Sigmoid colon (tissue), 7 donors: Measurements from ENCODE around the gene ANKRD60. TPM values are rescaled to one million over a fixed set of nuclear protein-coding genes. Genes with fewer than 3 reads are reported as not detected.

Source experiments
- DNase-seq: peaks from one replicate; pipeline ENCODE4 v3.0.0-alpha.2; 2019
- H3K27ac ChIP-seq, 4 donors: fragments of 200-600 bp; sonication (generic); one replicate each; pipeline ENCODE4 v1.5.1; 2016 to 2019; ENCODE audit warnings: mild to moderate bottlenecking in 1 of 4
- H3K27me3 ChIP-seq, 3 donors: fragments of 200-600 bp; sonication (generic); one replicate each; pipeline ENCODE4 v1.5.1; 2019; ENCODE audit warnings: mild to moderate bottlenecking in 1 of 3
- H3K36me3 ChIP-seq, 4 donors: fragments of 200-600 bp; sonication (generic); one replicate each; pipeline ENCODE4 v1.5.1; 2016 to 2019
- H3K4me1 ChIP-seq, 4 donors: fragments of 200-600 bp; sonication (generic); one replicate each; pipeline ENCODE4 v1.5.1; 2017 to 2019
- H3K4me3 ChIP-seq, 4 donors: fragments of 200-600 bp; sonication (generic); one replicate each; pipeline ENCODE4 v1.5.1; 2017 to 2019; ENCODE audit warnings: mild to moderate bottlenecking in 2 of 4, moderate library complexity in 1 of 4
- H3K9me3 ChIP-seq, 4 donors: fragments of 200-600 bp in 3 of 4; sonication (generic) in 3 of 4; one replicate each; pipeline versions ENCODE4 v1.5.1 to v1.6.1; 2013 to 2019
- EP300 ChIP-seq, 4 donors: sonication (generic); formaldehyde crosslinking; IDR thresholded peaks; one replicate each; pipeline ENCODE4 v1.6.1; 2017; ENCODE audit warnings: antibody characterized with exemption in 4 of 4
- POLR2A ChIP-seq, 2 donors: fragments of 450-650 bp; IDR thresholded peaks; one replicate each; pipeline ENCODE4 v1.6.1; 2016; ENCODE audit warnings: antibody characterized with exemption in 2 of 2, mild to moderate bottlenecking in 2 of 2, moderate library complexity in 2 of 2
- POLR2AphosphoS5 ChIP-seq, 4 donors: sonication (generic); formaldehyde crosslinking; IDR thresholded peaks; one replicate each; pipeline ENCODE4 v1.6.1; 2017; ENCODE audit warnings: antibody characterized with exemption in 4 of 4
- WGBS, 2 donors: extraction: QIAGEN DNeasy Blood & Tissue Kit; methylation state at CpG; one replicate each; pipeline ENCODE4 v1.1.7; 2013; 5-methylcytosine and 5-hydroxymethylcytosine counted together
- intact Hi-C: fragments of 100-400 bp; cut with DNase I; formaldehyde crosslinking; loops from one replicate; pipeline ENCODE4 v1.15.1; 2023
- polyA plus RNA-seq, 3 donors: library from polyadenylated mRNA; stranded (reverse); fragments of 200-250 nt; gene quantifications; one replicate each; pipeline ENCODE4 v1.2.3, GENCODE V29; 2013
- total RNA-seq, 4 donors: library from RNA; depleted of rRNA; stranded (reverse); fragments of >200 nt; gene quantifications; one replicate each; pipeline ENCODE4 v1.1.0, GENCODE V29; 2016
- TF ChIP-seq, protein P1 (sequence below), 4 experiments: fragments of 450-650 bp in 3 of 4; fragments of 200-600 bp in 1 of 4; IDR thresholded peaks; one replicate each; pipeline ENCODE4 v1.5.1; 2016 to 2019; ENCODE audit warnings: antibody characterized with exemption in 4 of 4, mild to moderate bottlenecking in 3 of 4, moderate library complexity in 2 of 4
- donor health status: healthy with polysubstance abuse.
- donor health status: Bipolar disorder and iron deficiency.
- donor health status: healthy.

Gene ANKRD60
- total and polyA plus RNA-seq, 7 donors, result 0.82 TPM; not detected in 6

DNA sequence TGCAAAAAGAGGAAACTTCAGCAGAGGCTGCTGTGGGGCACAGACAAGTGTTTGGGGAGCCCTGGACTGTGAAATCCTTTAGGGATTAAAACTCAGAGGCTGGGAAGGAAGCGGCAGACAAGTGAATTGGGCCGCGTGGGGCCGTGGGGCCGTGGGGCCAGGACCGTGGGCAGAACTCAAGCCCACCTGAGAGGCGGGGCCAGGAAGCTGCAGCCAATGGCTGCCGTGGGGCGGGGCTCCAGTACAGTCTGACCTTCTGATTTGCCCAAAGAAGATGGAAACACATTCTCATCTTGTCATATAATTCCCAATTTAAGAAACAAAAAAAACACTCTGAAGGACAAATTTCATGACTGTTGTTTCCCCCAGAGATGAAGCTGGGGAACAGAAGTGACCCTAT is 55.4 kb downstream of the ANKRD60 start:
- Histone ChIP-seq H3K27me3 (no peaks in the 10 kb centered on the region), H3K4me3 (no peak overlapping the region), H3K9me3 (no peaks in the 10 kb centered on the region), H3K27ac (peak overlapping the region in 1 of 4 donors; percentile 79), H3K4me1 (peaks cover 0 to 9% (median 4%) of the 10 kb centered on the region in 4 donors), H3K36me3 (no peaks in the 10 kb centered on the region)
- intact Hi-C loops, result no loop called here
- 85 to 91% methylated on average over 9 of the region's 9 CpGs for WGBS, 2 donors
- no peak for TF ChIP-seq EP300 (IDR thresholded peaks at IDR 0.05)
- TF ChIP-seq, protein P1, sequence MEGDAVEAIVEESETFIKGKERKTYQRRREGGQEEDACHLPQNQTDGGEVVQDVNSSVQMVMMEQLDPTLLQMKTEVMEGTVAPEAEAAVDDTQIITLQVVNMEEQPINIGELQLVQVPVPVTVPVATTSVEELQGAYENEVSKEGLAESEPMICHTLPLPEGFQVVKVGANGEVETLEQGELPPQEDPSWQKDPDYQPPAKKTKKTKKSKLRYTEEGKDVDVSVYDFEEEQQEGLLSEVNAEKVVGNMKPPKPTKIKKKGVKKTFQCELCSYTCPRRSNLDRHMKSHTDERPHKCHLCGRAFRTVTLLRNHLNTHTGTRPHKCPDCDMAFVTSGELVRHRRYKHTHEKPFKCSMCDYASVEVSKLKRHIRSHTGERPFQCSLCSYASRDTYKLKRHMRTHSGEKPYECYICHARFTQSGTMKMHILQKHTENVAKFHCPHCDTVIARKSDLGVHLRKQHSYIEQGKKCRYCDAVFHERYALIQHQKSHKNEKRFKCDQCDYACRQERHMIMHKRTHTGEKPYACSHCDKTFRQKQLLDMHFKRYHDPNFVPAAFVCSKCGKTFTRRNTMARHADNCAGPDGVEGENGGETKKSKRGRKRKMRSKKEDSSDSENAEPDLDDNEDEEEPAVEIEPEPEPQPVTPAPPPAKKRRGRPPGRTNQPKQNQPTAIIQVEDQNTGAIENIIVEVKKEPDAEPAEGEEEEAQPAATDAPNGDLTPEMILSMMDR (IDR thresholded peaks at IDR 0.05), result no peak
- no peak for DNase-seq

DNA sequence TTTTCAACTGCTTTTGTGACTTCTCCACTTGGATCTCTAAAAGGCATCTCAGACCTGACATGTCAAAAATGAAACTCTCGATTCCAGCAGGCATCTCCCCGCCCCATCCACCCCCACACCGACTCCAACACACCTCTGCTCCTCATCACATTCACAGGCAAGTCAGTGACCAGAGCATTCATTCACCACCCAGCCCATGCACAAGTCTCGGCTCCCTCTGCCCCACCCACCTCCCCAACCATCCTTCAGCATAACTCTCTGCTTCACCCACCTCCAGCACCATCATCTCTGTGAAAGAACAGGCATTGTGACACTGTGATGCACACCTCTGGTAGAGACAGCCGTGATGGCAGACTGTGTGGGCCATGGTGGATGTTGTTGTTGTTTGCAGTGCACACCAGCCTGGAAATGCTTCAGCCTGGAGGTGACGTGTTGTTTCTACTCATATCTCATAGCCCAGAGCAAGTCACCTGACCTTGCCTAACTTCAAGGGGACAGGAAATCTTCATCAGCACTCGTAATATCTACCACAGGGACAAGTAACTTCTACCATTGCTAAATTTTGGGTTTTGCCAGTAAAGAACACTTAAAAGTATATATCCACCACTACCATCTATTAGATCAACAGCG is 56.5 kb downstream of the ANKRD60 start:
- H3K27ac ChIP-seq, result no peak overlapping the region
- peaks cover 0 to 9% (median 4%) of the 10 kb centered on the region in 4 donors for H3K4me1 ChIP-seq
- no peak for DNase-seq
- no peaks in the 10 kb centered on the region for H3K9me3 ChIP-seq
- H3K36me3 ChIP-seq, result no peaks in the 10 kb centered on the region
- WGBS, 2 donors, result 85 to 88% methylated on average over 8 of the region's 8 CpGs
- TF ChIP-seq EP300 (IDR thresholded peaks at IDR 0.05) (no peak), POLR2A (IDR thresholded peaks at IDR 0.05) (no peak), POLR2AphosphoS5 (IDR thresholded peaks at IDR 0.05) (no peak)
- TF ChIP-seq, protein P1 (IDR thresholded peaks at IDR 0.05), result no peak
- H3K4me3 ChIP-seq, result no peak overlapping the region
- no peaks in the 10 kb centered on the region for H3K27me3 ChIP-seq
- intact Hi-C loops, result no loop called here

GRCh38 chr20:58169450-58169849 is 59.0 kb downstream of the ANKRD60 start:
- no peak overlapping the region for H3K4me3 ChIP-seq
- no peak for DNase-seq
- no peak overlapping the region for H3K27ac ChIP-seq
- H3K9me3 ChIP-seq, result no peaks in the 10 kb centered on the region
- no peaks in the 10 kb centered on the region for H3K27me3 ChIP-seq
- H3K36me3 ChIP-seq, result no peaks in the 10 kb centered on the region
- TF ChIP-seq EP300 (IDR thresholded peaks at IDR 0.05) (no peak), POLR2A (IDR thresholded peaks at IDR 0.05) (no peak), POLR2AphosphoS5 (IDR thresholded peaks at IDR 0.05) (no peak)
- TF ChIP-seq, protein P1 (IDR thresholded peaks at IDR 0.05), result no peak
- no peaks in the 10 kb centered on the region for H3K4me1 ChIP-seq
- intact Hi-C loops, result no loop called here
- WGBS, 2 donors, result 90 to 91% methylated on average over 4 of the region's 4 CpGs

DNA sequence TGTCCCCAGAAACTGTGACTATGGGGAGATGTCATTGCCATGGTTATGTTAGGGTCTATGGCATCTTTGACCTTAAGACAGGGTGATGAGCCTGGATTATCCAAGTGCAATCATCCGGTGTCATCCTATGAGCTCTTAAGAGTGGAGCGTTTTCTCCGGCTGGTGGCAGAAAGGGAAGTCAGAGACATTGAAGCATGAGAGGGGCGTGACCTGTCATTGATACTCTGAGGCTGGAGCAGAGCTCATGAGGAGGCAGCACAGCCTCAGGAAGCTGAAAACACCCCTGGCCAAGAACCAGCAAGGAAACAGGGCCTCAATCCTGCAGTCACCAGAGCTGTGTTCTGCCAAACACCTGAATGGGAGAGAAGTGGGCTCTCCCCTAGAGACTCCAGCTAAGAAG is 59.6 kb downstream of the ANKRD60 start:
- TF ChIP-seq EP300 (IDR thresholded peaks at IDR 0.05) (no peak), POLR2A (IDR thresholded peaks at IDR 0.05) (no peak), POLR2AphosphoS5 (IDR thresholded peaks at IDR 0.05) (no peak)
- TF ChIP-seq, protein P1 (IDR thresholded peaks at IDR 0.05), result no peak

GRCh38 chr20:58167759-58168158 is 60.7 kb downstream of the ANKRD60 start:
- DNase-seq, result no peak

More for the DNA sequence above, 59.6 kb downstream of the ANKRD60 start:
- Histone ChIP-seq H3K27ac (no peak overlapping the region), H3K4me3 (no peak overlapping the region), H3K9me3 (no peaks in the 10 kb centered on the region), H3K27me3 (no peaks in the 10 kb centered on the region), H3K36me3 (no peaks in the 10 kb centered on the region), H3K4me1 (no peaks in the 10 kb centered on the region)
- intact Hi-C loops, result no loop called here
- DNase-seq, result no peak
- 67 to 69% methylated on average over 4 of the region's 4 CpGs for WGBS, 2 donors

More at GRCh38 chr20:58167759-58168158, 60.7 kb downstream of the ANKRD60 start:
- TF ChIP-seq POLR2AphosphoS5 (IDR thresholded peaks at IDR 0.05), result no peak
- TF ChIP-seq, protein P1 (IDR thresholded peaks at IDR 0.05), result no peak
- TF ChIP-seq POLR2A (IDR thresholded peaks at IDR 0.05), result no peak
- no peaks in the 10 kb centered on the region for H3K4me1 ChIP-seq
- no peak overlapping the region for H3K27ac ChIP-seq
- no peaks in the 10 kb centered on the region for H3K9me3 ChIP-seq
- H3K27me3 ChIP-seq, result no peaks in the 10 kb centered on the region
- intact Hi-C loops, result no loop called here
- no peak overlapping the region for H3K4me3 ChIP-seq
- 85 to 91% methylated on average over 7 of the region's 7 CpGs for WGBS, 2 donors
- H3K36me3 ChIP-seq, result no peaks in the 10 kb centered on the region
